GM13977 (cell line): ENCODE measurements around the gene STK24.

Experiments
- DNase-seq: peaks from one replicate; pipeline ENCODE4 v3.0.0; 2012; ENCODE audit warnings: low spot score
- CTCF ChIP-seq: IDR thresholded peaks from 2 replicates; pipeline ENCODE4 v1.5.1; 2012; ENCODE audit warnings: mild to moderate bottlenecking, control low read depth; ENCODE audit not compliant: insufficient read depth; ENCODE audit errors: extremely low read depth, missing control alignments
- in situ Hi-C: fragments of 300-500 bp; cut with MboI; formaldehyde crosslinking; loops from one replicate; pipeline ENCODE4 v1.12.0; 2022; ENCODE audit warnings: low sequenced_read_pairs, low pct_unique_long_range_greater_than_20kb, mixed read lengths, inconsistent platforms; ENCODE audit not compliant: unreplicated experiment

STK24 gene

GRCh38 chr13:98462946-98463345, 114.0 kb downstream of the STK24 start:
- in situ Hi-C loops = no loop called here
- no peak for DNase-seq
- TF ChIP-seq CTCF = no peak

GRCh38 chr13:98462241-98462882, 114.5 kb downstream of the STK24 start:
- no peak for TF ChIP-seq CTCF
- DNase-seq = no peak
- in situ Hi-C loops = no loop called here

GRCh38 chr13:98461486-98462240, 115.2 kb downstream of the STK24 start:
- DNase-seq = no peak
- in situ Hi-C loops = no loop called here
- no peak for TF ChIP-seq CTCF

GRCh38 chr13:98460516-98460915, 116.4 kb downstream of the STK24 start:
- DNase-seq = no peak
- TF ChIP-seq CTCF = no peak
- in situ Hi-C loops = no loop called here

GRCh38 chr13:98459721-98460370, 117.1 kb downstream of the STK24 start:
- TF ChIP-seq CTCF = no peak
- DNase-seq = no peak
- in situ Hi-C loops = no loop called here

- no peak for DNase-seq
- in situ Hi-C loops = no loop called here
- no peak for TF ChIP-seq CTCF
Observed at GRCh38 chr13:98459171-98459681, 117.7 kb downstream of the STK24 start.
